Panc1 (cell line): ENCODE data around the gene NTRK1.

Experiments
- POLR2AphosphoS5 ChIP-seq: IDR thresholded peaks from 2 replicates; pipeline ENCODE4 v1.6.1; 2012; ENCODE audit warnings: mild to moderate bottlenecking, low read depth, low read length, moderate library complexity
- SIN3A ChIP-seq: IDR thresholded peaks from 2 replicates; pipeline ENCODE4 v1.6.1; 2012; ENCODE audit warnings: low read depth, mild to moderate bottlenecking, low read length, moderate library complexity, borderline replicate concordance; ENCODE audit not compliant: insufficient read depth
- TF ChIP-seq, protein P1 (sequence below): fragments of 450-650 bp; IDR thresholded peaks from 2 replicates; pipeline ENCODE4 v1.5.1; 2017; ENCODE audit warnings: mild to moderate bottlenecking

DNA sequence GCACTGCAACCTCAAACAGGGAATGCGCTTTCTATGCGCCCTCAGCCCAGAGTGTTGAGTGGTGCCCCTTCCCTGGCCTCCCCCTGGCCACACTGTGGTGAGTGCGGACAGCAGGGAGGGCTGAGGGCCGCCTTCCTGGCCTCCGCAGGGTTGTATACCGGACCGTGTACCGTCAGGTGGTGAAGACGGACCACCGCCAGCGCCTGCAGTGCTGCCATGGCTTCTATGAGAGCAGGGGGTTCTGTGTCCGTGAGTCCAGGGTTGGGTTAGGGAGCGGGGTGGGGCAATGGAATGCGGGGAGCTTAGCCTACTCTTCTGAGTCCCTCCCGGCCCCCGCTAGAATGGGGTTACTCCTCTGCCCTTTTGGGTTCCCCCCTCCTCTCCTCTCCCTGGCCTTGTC lies 44.5 kb downstream of the NTRK1 start:
- TF ChIP-seq, protein P1, sequence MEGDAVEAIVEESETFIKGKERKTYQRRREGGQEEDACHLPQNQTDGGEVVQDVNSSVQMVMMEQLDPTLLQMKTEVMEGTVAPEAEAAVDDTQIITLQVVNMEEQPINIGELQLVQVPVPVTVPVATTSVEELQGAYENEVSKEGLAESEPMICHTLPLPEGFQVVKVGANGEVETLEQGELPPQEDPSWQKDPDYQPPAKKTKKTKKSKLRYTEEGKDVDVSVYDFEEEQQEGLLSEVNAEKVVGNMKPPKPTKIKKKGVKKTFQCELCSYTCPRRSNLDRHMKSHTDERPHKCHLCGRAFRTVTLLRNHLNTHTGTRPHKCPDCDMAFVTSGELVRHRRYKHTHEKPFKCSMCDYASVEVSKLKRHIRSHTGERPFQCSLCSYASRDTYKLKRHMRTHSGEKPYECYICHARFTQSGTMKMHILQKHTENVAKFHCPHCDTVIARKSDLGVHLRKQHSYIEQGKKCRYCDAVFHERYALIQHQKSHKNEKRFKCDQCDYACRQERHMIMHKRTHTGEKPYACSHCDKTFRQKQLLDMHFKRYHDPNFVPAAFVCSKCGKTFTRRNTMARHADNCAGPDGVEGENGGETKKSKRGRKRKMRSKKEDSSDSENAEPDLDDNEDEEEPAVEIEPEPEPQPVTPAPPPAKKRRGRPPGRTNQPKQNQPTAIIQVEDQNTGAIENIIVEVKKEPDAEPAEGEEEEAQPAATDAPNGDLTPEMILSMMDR: no peak
- TF ChIP-seq POLR2AphosphoS5: no peak
- TF ChIP-seq SIN3A: no peak
